ENCODE measurements around the gene TMEM106C.
A peak's percentile ranks its signal among the peaks of the same experiment; 100 is the strongest.

The TMEM106C gene

DNA sequence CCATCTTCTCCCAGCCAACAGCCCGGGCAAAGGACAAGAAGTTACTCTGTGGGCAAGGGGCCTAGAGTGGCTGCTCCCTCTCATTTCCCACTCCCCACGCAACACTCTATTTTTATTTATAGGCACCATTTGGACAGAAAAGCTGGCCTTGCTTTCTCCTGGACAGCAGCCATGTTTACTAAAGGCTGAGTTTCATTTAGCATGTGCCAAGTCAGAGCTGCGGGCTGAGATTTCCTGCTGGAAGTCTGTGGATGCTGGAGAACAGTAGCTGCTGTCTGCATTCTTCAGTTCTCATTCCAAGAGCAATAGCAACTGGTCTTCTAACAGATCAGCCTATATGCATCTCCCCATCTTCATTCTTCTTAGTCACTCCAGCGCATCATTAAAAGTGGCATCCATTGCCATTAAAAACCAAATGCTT, 32.6 kb downstream of the TMEM106C start:
- peak; percentile 90 for DNase-seq (ENCODE audit: low read depth)

DNA sequence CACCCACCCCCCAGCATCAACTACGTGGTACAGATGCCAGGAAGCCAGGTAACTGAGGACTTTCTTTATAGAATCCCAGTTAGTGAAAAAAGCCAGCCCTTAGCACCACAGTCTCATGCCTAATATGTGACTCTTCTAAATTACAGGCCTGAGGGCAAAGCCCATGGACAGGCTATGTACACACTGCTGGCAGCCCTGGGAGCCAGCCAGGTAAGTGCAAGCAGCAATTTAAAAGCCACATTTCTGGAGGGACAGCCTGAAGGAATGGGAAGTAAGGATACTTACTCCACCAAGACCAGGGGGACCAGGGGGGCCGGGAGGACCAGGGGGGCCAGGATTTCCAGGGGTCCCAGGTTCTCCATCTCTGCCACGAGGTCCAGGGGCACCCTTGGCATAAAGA, 33.9 kb downstream of the TMEM106C start:
- DNase-seq (ENCODE audit: low read depth), result no peak

DNA sequence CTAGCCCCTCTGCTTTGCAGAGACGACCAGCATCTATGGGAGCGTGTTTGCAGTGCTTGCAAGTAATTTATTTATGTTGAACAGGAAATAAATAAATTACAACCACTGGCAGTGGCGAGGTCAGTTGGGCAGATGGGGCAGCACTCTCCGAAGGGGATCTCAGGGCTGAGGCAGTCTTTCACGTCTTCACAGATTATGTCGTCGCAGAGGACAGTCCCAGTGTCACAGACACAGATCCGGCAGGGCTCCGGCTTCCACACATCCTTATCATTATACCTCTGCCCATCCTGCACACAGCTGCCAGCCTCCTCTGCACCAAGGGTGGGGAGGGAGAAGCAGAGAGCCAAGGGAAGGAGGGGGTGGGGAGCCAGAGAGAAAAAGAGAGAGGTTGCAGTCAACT, 36.4 kb downstream of the TMEM106C start:
- no peak for DNase-seq (ENCODE audit: low read depth)

GRCh38 chr12:48000878-48001504, 37.6 kb downstream of the TMEM106C start:
- DNase-seq (ENCODE audit: low read depth), result peak; percentile 75

GRCh38 chr12:48001505-48002413, 38.4 kb downstream of the TMEM106C start:
- peak; percentile 61 for DNase-seq (ENCODE audit: low read depth)

DNA sequence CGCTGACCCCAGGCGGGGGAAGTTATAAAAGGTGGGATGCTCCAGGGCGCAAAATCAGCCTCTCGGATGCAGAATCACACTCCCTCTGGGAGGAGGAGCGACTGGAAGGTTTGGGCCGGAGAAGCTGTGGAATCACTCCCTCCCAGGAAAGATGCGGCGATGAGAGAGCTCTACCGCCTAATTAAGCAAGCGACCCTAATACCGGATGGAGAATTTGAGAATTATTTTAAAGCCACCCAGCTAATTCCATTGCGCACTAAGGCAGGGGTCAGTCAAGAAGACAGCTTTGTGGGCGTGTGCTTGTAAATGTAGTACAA, 39.0 kb downstream of the TMEM106C start:
- no peak for DNase-seq (ENCODE audit: low read depth)

- peak; percentile 48 for DNase-seq (ENCODE audit: low read depth)
Measured at GRCh38 chr12:48002773-48003218, 39.4 kb downstream of the TMEM106C start.

DNA sequence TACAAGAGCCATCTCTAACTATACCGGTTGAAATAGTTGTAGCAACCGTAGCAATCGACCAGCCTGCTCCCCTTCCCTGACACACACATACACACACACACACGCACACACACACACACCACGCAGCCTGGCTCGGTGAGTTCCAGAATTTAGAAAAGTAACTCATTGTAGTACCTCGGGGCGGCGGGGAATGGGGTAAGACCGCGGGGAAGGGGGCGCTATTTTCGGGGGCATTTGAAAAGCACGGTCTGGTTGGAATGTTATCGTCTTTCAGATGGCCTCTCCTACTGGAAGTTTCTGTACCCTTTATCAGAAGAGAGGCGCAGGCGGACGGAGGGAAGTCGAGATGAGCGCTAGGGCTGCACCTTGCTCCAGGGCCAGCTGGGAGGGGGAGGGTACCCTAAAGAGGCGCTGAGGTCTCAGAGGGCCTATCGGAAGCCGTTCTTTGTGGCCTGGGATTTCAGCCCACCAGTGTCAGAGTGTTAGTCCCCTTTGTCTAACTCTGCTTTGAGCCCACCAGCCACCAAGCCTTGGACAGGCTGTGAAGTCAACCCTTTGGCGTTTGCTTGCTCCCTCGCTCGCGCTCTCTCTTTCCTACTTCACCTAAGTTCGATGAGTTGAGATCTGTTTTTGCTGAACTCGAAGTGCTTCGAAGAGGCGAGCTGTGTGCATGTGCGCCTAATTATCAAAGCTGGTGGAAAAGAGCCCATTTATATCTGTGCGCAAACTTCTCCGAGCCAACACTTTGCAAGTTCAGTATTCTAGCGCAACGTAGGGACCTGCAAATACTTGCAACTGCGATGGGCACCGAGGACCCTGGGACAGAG, 40.0 kb downstream of the TMEM106C start:
- no peak for DNase-seq (ENCODE audit: low read depth)

DNA sequence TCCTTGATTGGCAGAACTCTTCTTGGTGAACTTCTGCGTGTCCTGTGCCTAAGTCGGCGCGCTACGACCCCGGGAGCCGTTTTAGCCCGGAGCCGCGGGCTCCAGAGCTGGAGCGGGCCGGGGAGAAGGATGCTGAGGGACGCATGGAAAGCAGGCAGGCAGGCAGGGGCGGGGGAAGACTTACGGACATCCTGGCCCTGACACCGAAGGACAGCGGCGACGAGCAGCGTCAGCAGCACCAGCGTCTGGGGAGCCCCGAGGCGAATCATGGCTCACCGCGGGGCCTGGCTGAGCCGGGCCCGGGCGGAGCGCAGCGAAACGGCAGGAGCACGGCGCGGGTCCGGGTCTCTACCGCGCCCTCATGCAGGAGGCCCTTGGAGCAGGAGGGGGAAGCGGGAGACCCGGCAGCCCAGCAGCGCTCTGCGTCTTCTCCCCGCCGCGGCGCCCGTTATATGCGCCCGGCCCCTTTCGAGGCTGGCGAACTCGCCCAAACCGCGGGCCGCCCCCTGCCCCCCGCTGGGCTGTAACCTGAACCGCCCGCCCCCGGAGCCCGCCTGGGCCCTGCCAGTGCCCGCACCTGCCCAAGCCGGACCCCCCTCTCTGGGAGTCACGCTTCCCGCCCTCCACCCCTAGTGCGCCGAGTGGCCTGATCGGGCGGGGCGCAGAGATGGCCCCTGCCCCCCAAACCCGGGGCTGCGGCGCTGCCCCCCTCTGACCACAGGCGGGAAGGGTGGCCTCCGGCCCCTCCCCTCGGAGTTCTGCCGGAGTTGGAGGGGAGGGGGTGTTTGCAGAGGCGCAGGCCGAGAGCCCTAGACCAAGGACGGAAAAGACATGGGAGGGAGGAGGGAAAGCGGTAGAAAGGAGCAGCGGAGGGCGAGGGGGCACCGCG, 40.9 kb downstream of the TMEM106C start, which contains the start of gene COL2A1:
Gene COL2A1 (minus strand): TSS at position 424 of the 889 bp plus-strand sequence. CDS start 155 bp downstream, at position 269.
- DNase-seq (ENCODE audit: low read depth), result peak; percentile 51

DNA sequence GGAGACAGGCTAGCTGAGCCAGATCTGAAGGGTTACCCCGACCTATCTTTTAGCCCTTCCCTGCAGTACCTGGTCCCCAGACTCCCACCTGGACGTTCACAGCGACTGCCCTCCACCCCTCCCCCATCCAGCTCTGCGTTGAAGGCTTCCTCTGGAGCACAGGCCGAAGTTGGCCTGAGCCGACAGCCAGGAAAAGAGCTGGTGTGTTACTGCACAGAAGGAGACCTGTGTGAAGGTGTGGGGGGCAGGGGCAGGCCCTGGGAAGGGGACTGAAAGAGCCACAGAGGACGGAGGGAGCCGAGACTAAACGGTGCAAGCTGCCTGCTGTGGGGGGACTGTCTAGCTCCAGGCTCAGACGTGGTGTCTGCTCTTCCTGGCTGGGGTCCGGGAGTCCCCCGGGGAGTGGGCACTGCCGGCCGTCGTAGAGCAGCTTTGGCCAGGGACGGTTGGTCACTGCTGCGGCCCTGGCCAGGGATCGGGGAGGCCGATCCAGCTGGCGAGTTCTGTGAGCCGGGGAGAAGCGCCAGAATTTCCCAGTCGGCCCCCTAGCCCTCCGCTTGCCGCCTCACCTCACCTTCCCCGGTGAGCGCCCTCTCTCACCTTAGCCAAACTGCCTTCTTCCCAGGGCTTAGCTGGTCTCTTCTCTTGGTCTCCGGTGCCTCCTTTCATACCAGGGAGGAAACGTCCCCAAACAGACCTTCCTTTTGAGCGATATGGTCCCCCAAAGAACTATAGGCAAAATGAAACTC, 41.8 kb downstream of the TMEM106C start:
- no peak for DNase-seq (ENCODE audit: low read depth)

DNA sequence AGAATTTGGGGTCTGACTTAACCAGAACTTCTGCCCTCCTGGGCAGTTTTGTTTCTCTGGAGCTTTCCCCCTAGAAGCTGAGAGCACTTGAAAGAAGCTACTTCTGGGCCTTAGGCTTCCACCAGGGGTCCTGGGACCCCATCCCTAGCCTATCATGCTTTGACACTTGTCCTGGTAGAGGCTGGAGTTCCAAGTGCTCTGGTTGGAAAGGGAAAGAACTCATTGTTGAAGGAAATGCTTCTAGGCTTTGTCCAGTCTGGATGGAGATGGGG, 42.3 kb downstream of the TMEM106C start:
- no peak for DNase-seq (ENCODE audit: low read depth)

DNA sequence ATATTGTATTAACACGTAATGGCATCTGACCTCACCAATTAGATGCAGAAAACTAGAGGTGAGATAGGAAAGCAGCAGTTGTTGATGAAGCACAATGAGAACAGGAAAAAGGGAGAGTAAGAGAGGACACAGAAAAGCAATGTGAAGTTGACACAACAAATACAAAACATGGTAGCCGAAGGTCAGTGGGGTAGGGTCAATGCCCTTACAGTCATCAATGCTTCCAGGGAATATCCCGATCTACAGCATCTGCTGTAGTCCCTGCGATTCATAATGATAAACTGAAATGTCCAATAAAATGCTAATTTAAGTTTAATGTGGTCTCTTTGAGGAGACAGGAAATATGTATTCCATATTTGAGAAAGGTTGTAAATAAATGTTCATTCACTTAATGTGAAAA, 43.8 kb downstream of the TMEM106C start:
- DNase-seq (ENCODE audit: low read depth), result no peak

DNA sequence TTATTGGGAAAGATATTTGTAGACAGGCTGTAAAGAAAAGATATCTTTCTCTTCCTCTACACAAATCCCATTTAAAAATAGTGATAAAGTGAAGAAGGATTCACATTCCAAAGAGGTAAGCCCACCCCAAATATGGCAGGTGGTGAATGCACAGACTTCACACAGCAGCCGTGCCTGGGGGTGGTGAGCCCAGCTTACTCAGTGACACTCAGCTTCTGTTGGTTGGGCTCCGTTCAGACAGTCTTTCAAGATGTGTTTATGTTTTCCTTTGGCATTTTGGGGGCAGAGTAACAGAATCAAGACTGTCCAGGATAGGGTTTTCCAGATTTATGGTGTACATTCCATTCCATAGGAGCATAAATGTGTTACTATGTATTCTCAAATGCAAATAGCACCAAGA, 45.0 kb downstream of the TMEM106C start:
- no peak for DNase-seq (ENCODE audit: low read depth)

- no peak for DNase-seq (ENCODE audit: low read depth)
Measured at GRCh38 chr12:48008950-48009349, 45.6 kb downstream of the TMEM106C start.

DNA sequence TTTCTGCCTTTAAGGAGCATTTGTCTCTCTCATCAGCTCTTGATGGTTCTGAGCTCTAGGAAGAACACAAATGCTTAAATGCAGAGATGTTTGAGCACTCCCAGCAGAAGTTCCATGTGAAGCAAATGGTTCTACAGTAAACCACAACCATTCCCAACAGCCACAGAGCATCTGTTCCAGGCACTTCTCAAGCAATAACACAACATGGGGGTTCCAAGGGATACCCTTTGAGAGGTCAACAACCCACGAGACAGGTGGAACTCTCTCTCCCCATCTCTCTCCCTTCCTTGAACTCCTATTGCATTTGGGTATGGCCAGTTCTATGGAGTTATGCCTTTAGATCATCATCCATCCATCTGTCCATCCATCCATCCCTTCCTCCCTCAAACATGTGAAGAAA, 46.1 kb downstream of the TMEM106C start:
- no peak for DNase-seq (ENCODE audit: low read depth)

- DNase-seq (ENCODE audit: low read depth), result no peak
Measured at GRCh38 chr12:48010366-48010970, 47.1 kb downstream of the TMEM106C start.

- no peak for DNase-seq (ENCODE audit: low read depth)
Measured at GRCh38 chr12:48012070-48012469, 48.7 kb downstream of the TMEM106C start.

- DNase-seq (ENCODE audit: low read depth), result no peak
Measured at GRCh38 chr12:48013287-48013686, 49.9 kb downstream of the TMEM106C start.

- DNase-seq (ENCODE audit: low read depth), result no peak
Measured at GRCh38 chr12:48015129-48015528, 51.7 kb downstream of the TMEM106C start.

DNA sequence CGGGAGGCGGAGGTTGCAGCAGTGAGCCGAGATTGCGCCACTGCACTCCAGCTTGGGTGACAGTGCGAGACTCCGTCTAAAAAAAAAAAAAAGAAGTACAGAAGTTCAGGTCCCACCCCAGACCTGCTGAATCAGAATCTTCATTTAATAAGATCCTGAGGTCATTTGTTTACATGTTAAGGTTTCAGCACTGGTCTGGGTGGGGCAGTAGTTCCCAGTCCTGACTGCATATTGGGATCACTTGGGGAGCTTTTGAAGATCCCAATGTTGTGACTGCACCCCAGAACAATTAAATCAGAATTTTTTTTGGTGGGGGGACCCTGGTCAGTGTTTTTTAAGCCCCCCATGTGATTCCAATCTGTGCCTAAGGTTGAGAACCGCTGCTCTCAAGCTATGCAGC, 52.6 kb downstream of the TMEM106C start:
- no peak for DNase-seq (ENCODE audit: low read depth)
